ENCODE data around the gene FBXW7. TPM values are rescaled to one million over a fixed set of nuclear protein-coding genes. Genes with fewer than 3 reads are reported as not detected.

FBXW7 gene
- total and polyA plus RNA-seq, 8 donors, result 10.1 to 30.1 (median 17.6) TPM

DNA sequence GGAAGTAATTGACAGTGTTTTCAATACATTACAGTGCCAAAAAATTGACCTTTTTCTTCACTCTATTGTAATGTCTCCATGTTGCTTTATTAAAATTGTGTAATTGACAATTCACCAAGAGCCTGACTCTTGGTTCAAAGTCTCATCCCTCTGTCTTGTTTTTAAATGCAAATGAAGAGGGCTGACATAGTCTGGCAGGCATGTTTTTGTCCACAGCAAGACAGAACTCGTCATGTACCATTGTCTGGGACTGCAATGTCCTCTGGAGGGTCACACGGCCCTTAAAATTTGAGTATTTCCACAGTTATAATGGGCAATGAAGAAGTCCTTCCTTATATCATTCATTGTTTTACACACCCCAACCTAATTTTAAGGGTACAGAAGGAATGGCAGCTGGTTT lies 38.0 kb upstream of the FBXW7 start:
- no peaks in the 10 kb centered on the region for H3K36me3 ChIP-seq
- no peak overlapping the region for H3K27ac ChIP-seq
- 83 to 91% methylated on average over 2 of the region's 2 CpGs for WGBS, 2 donors
- H3K4me3 ChIP-seq, result no peak overlapping the region
- no peaks in the 10 kb centered on the region for H3K4me1 ChIP-seq
- intact Hi-C loops (cut with DNase I), result no loop called here
- no peak for TF ChIP-seq CTCF (IDR thresholded peaks at IDR 0.05)
- FAIRE-seq (no peak), DNase-seq (no peak), ATAC-seq (no peak)
- no peaks in the 10 kb centered on the region for H3K9me3 ChIP-seq
- no peaks in the 10 kb centered on the region for H3K27me3 ChIP-seq

GRCh38 chr4:152572417-152573086 lies 36.7 kb upstream of the FBXW7 start:
- H3K27ac ChIP-seq, result no peak overlapping the region
- no peak for DNase-seq
- no peak for FAIRE-seq
- H3K4me3 ChIP-seq, result no peak overlapping the region
- H3K4me1 ChIP-seq, result no peaks in the 10 kb centered on the region
- no peaks in the 10 kb centered on the region for H3K9me3 ChIP-seq
- whole genome bisulfite sequencing, 2 donors, result 57 to 59% methylated on average over 9 of the region's 9 CpGs
- intact Hi-C loops (cut with DNase I), result no loop called here
- ATAC-seq, result peak in 1 of 4 donors; percentile 14
- TF ChIP-seq CTCF (IDR thresholded peaks at IDR 0.05), result no peak
- no peaks in the 10 kb centered on the region for H3K36me3 ChIP-seq
- H3K27me3 ChIP-seq, result no peaks in the 10 kb centered on the region

DNA sequence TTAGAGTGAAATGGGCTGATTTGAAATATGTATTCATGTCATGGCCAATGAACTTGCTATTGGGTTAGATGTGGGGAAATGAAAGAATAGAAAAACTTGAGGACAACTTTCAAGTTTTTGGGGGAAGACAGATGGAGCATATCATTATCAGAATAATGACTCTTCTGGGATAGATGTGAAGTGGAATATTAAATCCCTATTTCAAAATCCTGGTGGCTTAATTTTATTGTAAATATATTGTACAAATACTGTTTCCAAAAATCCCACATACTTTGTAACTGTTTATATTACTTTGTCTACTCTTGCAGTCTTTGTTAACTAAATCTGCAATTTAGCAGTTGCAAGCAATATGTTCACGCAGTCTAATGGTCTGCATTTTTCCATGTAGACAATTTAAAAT lies 35.9 kb upstream of the FBXW7 start:
- DNase-seq (no peak), ATAC-seq (no peak), FAIRE-seq (no peak)
- WGBS, 2 donors, result 91 to 94% methylated on average over 1 of the region's 1 CpG
- H3K27ac ChIP-seq, result no peak overlapping the region
- H3K4me1 ChIP-seq, result no peaks in the 10 kb centered on the region
- no peaks in the 10 kb centered on the region for H3K36me3 ChIP-seq
- no peaks in the 10 kb centered on the region for H3K27me3 ChIP-seq
- no peak for TF ChIP-seq CTCF (IDR thresholded peaks at IDR 0.05)
- H3K4me3 ChIP-seq, result no peak overlapping the region
- intact Hi-C loops (cut with DNase I), result no loop called here
- no peaks in the 10 kb centered on the region for H3K9me3 ChIP-seq

GRCh38 chr4:152571296-152571695 lies 35.4 kb upstream of the FBXW7 start:
- no peak for FAIRE-seq
- Histone ChIP-seq H3K27ac (no peak overlapping the region), H3K9me3 (no peaks in the 10 kb centered on the region), H3K4me3 (no peak overlapping the region), H3K4me1 (no peaks in the 10 kb centered on the region), H3K27me3 (no peaks in the 10 kb centered on the region), H3K36me3 (no peaks in the 10 kb centered on the region)
- WGBS, 2 donors, result 49 to 67% methylated on average over 1 of the region's 1 CpG
- no peak for TF ChIP-seq CTCF (IDR thresholded peaks at IDR 0.05)
- ATAC-seq, result no peak
- intact Hi-C loops (cut with DNase I), result no loop called here
- no peak for DNase-seq

- intact Hi-C loops (cut with DNase I), result no loop called here
- no peak for FAIRE-seq
- no peak for TF ChIP-seq CTCF (IDR thresholded peaks at IDR 0.05)
- H3K27me3 ChIP-seq, result no peaks in the 10 kb centered on the region
- WGBS, 2 donors, result 41 to 43% methylated on average over 6 of the region's 6 CpGs
- no peaks in the 10 kb centered on the region for H3K9me3 ChIP-seq
- no peaks in the 10 kb centered on the region for H3K4me1 ChIP-seq
- DNase-seq, result no peak
- ATAC-seq, result peak in 1 of 4 donors; percentile 84
- H3K4me3 ChIP-seq, result no peak overlapping the region
- no peak overlapping the region for H3K27ac ChIP-seq
- no peaks in the 10 kb centered on the region for H3K36me3 ChIP-seq
Measured at GRCh38 chr4:152565333-152565732, 29.4 kb upstream of the FBXW7 start.

Data from pancreas (tissue), 10 donors.